HL-60 (cell line): ENCODE results near the gene DLEU7.

Source experiments
- DNase-seq, 2 experiments: peaks; one replicate each; pipeline ENCODE4 v3.0.0-alpha.2; 2010 to 2020; ENCODE audit warnings: low read depth in 1 of 2, low spot score in 1 of 2
- H3K27ac ChIP-seq: fragments of 250-450 bp; sonication (Bioruptor Pico); replicated peaks from 2 replicates; pipeline ENCODE4 v1.5.1; 2020; ENCODE audit warnings: mild to moderate bottlenecking, moderate library complexity
- H3K27me3 ChIP-seq: fragments of 250-450 bp; sonication (Bioruptor Pico); 2 replicates; pipeline ENCODE4 v1.5.1; 2021; ENCODE audit warnings: mild to moderate bottlenecking, moderate library complexity; ENCODE audit not compliant: insufficient read depth, poor library complexity, severe bottlenecking
- H3K4me3 ChIP-seq: replicated peaks from 2 replicates; pipeline ENCODE4 v1.5.1; 2011; ENCODE audit warnings: mild to moderate bottlenecking, control low read depth, low read length; ENCODE audit not compliant: insufficient read depth
- CTCF ChIP-seq: IDR thresholded peaks from one replicate; pipeline ENCODE4 v1.5.1; 2011; ENCODE audit warnings: low read length, control low read depth, inconsistent platforms; ENCODE audit not compliant: insufficient read depth
- GABPA ChIP-seq: IDR thresholded peaks from 2 replicates; pipeline ENCODE4 v1.6.1; 2012; ENCODE audit warnings: low read depth
- POLR2AphosphoS5 ChIP-seq: IDR thresholded peaks from 2 replicates; pipeline ENCODE4 v1.6.1; 2012; ENCODE audit warnings: low read depth
- REST ChIP-seq: IDR thresholded peaks from 2 replicates; pipeline ENCODE4 v1.6.1; 2012; ENCODE audit warnings: low read depth; ENCODE audit not compliant: insufficient replicate concordance
- SPI1 ChIP-seq: IDR thresholded peaks from 2 replicates; pipeline ENCODE4 v1.6.1; 2012; ENCODE audit warnings: low read depth, mild to moderate bottlenecking, borderline replicate concordance

The DLEU7 gene

GRCh38 chr13:50779443-50780200 lies 63.9 kb downstream of the DLEU7 start:
- no peak for DNase-seq
- no peak overlapping the region for H3K27ac ChIP-seq
- no peaks in the 10 kb centered on the region for H3K27me3 ChIP-seq
- H3K4me3 ChIP-seq: no peak overlapping the region
- no peak for TF ChIP-seq REST
- no peak for TF ChIP-seq GABPA
- TF ChIP-seq SPI1: no peak
- no peak for TF ChIP-seq POLR2AphosphoS5
- TF ChIP-seq CTCF: no peak
